ENCODE data around the gene SHROOM4. TPM values are rescaled to one million over a fixed set of nuclear protein-coding genes. Genes with fewer than 3 reads are reported as not detected.

The SHROOM4 gene
- total RNA-seq, 4 donors from 2014 or later: 4.6 to 14.1 (median 11.4) TPM

GRCh38 chrX:50852524-50852923 is 38.5 kb upstream of the SHROOM4 start:
- TF ChIP-seq CTCF (IDR thresholded peaks at IDR 0.05): no peak
- TF ChIP-seq EP300 (IDR thresholded peaks at IDR 0.05): no peak
- no peak for TF ChIP-seq POLR2A (IDR thresholded peaks at IDR 0.05)
- Histone ChIP-seq H3K4me1 (no peaks in the 10 kb centered on the region), H3K9me3 (no peaks in the 10 kb centered on the region), H3K27me3 (no peaks in the 10 kb centered on the region), H3K27ac (no peak overlapping the region), H3K36me3 (no peaks in the 10 kb centered on the region), H3K4me3 (no peak overlapping the region)
- DNase-seq (ENCODE audit: low spot score in 2 of 2): no peak
- WGBS, 2 donors: 87 to 93% methylated on average over 4 of the region's 4 CpGs

GRCh38 chrX:50842221-50842620 is 28.2 kb upstream of the SHROOM4 start:
- no peaks in the 10 kb centered on the region for H3K4me1 ChIP-seq
- WGBS, 2 donors: 51 to 62% methylated on average over 4 of the region's 4 CpGs
- no peaks in the 10 kb centered on the region for H3K27me3 ChIP-seq
- no peak for DNase-seq (ENCODE audit: low spot score in 2 of 2)
- no peaks in the 10 kb centered on the region for H3K9me3 ChIP-seq
- H3K27ac ChIP-seq: no peak overlapping the region
- H3K4me3 ChIP-seq: no peak overlapping the region
- TF ChIP-seq CTCF (IDR thresholded peaks at IDR 0.05) (no peak), EP300 (IDR thresholded peaks at IDR 0.05) (no peak), POLR2A (IDR thresholded peaks at IDR 0.05) (no peak)
- no peaks in the 10 kb centered on the region for H3K36me3 ChIP-seq

GRCh38 chrX:50839730-50840129 is 25.7 kb upstream of the SHROOM4 start:
- TF ChIP-seq CTCF (IDR thresholded peaks at IDR 0.05): no peak
- no peak for TF ChIP-seq EP300 (IDR thresholded peaks at IDR 0.05)
- TF ChIP-seq POLR2A (IDR thresholded peaks at IDR 0.05): no peak
- Histone ChIP-seq H3K4me1 (no peaks in the 10 kb centered on the region), H3K4me3 (no peak overlapping the region), H3K27ac (no peak overlapping the region), H3K9me3 (no peaks in the 10 kb centered on the region), H3K27me3 (no peaks in the 10 kb centered on the region), H3K36me3 (no peaks in the 10 kb centered on the region)
- 82% methylated on average over 2 of the region's 2 CpGs; no CpG with 5 or more reads in 1 of the 2 donors for WGBS, 2 donors
- DNase-seq (ENCODE audit: low spot score in 2 of 2): no peak

GRCh38 chrX:50838820-50839600 is 25.0 kb upstream of the SHROOM4 start:
- Histone ChIP-seq H3K27me3 (no peaks in the 10 kb centered on the region), H3K4me1 (no peaks in the 10 kb centered on the region), H3K4me3 (no peak overlapping the region), H3K36me3 (no peaks in the 10 kb centered on the region), H3K27ac (no peak overlapping the region), H3K9me3 (no peaks in the 10 kb centered on the region)
- no peak for DNase-seq (ENCODE audit: low spot score in 2 of 2)
- WGBS, 2 donors: 50 to 56% methylated on average over 5 of the region's 5 CpGs
- no peak for TF ChIP-seq POLR2A (IDR thresholded peaks at IDR 0.05)
- TF ChIP-seq EP300 (IDR thresholded peaks at IDR 0.05): no peak
- TF ChIP-seq CTCF (IDR thresholded peaks at IDR 0.05): no peak

GRCh38 chrX:50827996-50828395 is 14.0 kb upstream of the SHROOM4 start:
- TF ChIP-seq POLR2A (IDR thresholded peaks at IDR 0.05) (no peak), CTCF (IDR thresholded peaks at IDR 0.05) (no peak), EP300 (IDR thresholded peaks at IDR 0.05) (no peak)
- no peaks in the 10 kb centered on the region for H3K36me3 ChIP-seq
- 62 to 80% methylated on average over 1 of the region's 1 CpG for WGBS, 2 donors
- no peak overlapping the region for H3K27ac ChIP-seq
- DNase-seq (ENCODE audit: low spot score in 2 of 2): no peak
- no peak overlapping the region for H3K4me3 ChIP-seq
- peaks cover 0 to 6% of the 10 kb centered on the region in 2 donors for H3K27me3 ChIP-seq
- no peaks in the 10 kb centered on the region for H3K4me1 ChIP-seq
- no peaks in the 10 kb centered on the region for H3K9me3 ChIP-seq
